Measurements from ENCODE around the gene AGAP5.
A peak's percentile ranks its signal among the peaks of the same experiment; 100 is the strongest.

Gene AGAP5

DNA sequence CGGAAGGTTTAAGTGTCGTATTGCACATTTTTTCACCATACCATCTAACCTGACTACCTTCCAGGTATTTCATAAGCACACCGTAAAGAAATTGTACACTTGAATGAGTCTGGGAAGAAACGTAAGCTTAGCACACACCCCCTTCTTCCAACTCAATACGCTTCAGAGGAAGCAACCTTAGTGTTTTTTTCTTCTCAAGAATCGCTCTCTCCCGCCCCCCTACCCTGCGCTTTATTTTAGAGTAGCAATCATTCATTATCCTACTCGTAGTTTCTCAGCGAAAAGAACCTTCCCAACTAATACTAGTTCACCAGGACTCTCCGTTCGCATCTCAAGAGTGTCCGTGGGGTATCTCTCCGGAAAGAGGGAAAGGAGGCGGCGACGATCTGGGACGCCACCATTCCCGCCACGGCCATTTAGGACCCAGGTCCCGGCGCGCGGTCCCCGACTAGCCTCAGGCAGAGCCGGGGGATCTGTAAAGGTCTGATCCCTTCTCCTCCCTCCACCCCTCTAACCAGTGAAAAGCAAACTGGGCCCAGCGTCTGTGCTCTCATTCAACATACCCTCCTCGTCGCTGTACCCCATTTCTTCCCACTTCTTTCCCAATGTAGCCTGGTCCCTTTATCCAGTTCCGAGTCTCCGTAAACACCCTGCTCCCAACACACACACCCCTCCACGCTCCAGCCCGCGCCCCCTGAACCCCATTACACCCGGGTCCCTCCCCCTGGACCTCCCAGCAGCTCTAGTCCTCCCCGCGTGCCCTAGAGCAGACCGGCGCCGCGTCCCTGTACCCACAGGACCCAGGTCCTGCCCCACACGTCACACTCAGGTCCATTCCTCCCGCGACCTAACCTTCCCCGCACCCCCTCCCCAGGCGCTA, 72.7 kb downstream of the AGAP5 start:
- peak; percentile 13 for DNase-seq
